GM18951 (cell line): ENCODE results near the gene STRN.

Experiments used
- POLR2A ChIP-seq: IDR thresholded peaks from 4 replicates; pipeline ENCODE4 v1.6.1; 2011; ENCODE audit warnings: mild to moderate bottlenecking; ENCODE audit not compliant: insufficient read length, insufficient read depth; ENCODE audit errors: extremely low read depth
- in situ Hi-C: fragments of 300-500 bp; cut with MboI; formaldehyde crosslinking; loops from one replicate; pipeline ENCODE4 v1.12.0; 2022; ENCODE audit warnings: low sequenced_read_pairs, mixed read lengths, inconsistent platforms; ENCODE audit not compliant: unreplicated experiment

The STRN gene

DNA sequence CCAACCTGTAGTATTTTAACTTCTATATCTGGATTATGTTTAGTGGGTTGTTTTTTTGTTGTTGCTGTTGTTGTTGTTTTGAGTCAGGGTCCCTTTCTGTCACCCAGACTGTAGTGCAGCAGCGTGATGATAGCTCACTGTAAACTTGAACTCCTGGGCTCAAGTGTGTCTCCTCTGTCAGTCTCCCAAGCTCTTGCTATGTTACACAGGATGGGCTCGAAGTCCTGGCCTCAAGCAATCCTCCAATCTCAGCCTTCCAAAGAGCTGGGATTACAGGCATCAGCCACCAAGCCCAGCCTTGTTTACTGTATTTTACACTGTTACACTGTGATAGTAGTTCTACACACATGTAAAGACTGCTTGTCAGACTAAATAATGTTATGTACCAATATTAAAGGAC is 9.7 kb upstream of the STRN start:
- in situ Hi-C loops: no loop called here
- TF ChIP-seq POLR2A: no peak

DNA sequence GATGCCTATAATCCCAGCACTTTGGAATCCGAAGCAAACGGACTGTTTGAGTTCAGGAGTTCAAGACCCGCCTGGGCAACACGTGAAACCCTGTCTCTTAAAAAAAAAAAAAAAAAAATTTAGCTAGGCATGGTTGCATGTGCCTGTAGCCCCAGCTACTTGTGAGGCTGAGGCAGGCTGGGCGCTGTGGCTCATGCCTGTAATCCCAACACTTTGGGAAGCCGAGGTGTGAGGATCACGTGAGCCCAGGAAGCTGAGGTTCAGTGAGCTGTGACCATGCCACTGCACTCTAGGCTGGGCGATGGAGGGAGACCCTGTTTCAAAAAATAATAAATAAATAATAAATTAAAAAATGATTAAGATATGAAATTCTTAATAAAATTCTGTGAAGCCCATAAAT is 9.0 kb upstream of the STRN start:
- in situ Hi-C loops: no loop called here
- no peak for TF ChIP-seq POLR2A

DNA sequence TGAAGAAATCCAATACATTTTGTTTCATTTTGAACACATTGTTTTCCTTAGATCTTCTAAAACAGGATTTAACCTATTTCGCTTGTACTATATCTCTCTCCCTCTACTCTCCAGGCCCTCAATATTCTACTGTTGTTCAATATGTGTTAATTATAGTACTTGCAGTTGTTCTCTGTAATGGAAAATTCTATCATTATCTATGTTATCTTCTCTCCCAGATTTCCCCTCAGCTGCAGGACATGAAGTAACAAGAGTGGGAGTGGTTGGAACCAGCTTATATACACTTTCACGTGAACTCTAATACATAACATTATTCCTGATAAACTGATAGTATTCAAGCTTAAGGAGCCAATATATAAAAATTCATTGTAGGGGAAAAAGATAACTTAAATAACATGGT is 7.0 kb upstream of the STRN start:
- no peak for TF ChIP-seq POLR2A
- in situ Hi-C loops: no loop called here

DNA sequence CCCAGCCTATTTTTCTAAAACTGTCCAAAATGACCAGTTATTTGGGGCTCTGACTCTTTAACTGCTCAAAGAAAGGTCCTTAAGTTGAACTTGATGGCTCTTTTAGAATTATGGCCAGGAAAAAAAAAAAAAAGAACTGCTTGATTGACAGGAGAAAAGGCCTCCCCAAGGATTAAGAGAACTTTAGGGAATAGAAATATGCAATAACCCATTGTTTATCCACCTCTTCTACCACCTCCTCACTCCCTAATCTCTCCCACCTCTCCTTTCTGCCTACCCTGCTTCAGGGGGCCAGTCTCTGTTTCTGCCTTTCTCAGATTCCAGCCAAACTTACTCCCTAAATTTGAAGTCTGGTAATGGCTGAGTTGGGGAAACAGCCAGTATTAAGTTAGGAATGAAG is 5.7 kb upstream of the STRN start:
- TF ChIP-seq POLR2A: no peak
- in situ Hi-C loops: no loop called here

DNA sequence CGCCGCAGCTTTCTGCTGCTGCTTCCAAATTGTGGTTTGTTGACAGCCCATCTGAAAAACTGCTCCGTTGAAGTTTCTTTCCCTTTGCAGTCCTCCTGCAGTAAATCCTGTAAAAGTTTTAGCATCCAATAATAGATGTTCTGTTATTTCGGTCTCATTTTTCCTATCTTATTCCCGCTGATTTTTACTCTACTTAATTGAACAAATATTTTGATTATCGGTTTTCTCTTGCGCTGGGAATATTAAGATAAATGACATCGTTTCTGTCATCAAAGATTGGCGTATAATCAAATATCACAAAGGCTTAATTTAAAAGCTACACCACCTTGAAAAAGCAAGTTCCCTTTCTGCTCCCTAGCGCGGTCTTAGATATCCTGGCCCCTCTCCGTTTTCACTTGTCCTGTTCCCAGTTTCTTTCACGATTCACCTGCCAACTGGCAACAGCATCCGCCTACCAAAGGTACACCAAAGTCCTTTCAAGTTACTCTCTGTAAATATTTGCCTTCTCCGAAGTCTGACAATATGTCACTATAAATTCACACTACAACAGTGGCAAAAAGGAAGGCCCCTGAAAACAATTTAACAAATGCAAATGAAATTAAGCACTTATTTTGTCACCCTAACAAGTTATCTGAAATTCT is 1.0 kb upstream of the STRN start:
- TF ChIP-seq POLR2A: no peak
- in situ Hi-C loops: no loop called here

DNA sequence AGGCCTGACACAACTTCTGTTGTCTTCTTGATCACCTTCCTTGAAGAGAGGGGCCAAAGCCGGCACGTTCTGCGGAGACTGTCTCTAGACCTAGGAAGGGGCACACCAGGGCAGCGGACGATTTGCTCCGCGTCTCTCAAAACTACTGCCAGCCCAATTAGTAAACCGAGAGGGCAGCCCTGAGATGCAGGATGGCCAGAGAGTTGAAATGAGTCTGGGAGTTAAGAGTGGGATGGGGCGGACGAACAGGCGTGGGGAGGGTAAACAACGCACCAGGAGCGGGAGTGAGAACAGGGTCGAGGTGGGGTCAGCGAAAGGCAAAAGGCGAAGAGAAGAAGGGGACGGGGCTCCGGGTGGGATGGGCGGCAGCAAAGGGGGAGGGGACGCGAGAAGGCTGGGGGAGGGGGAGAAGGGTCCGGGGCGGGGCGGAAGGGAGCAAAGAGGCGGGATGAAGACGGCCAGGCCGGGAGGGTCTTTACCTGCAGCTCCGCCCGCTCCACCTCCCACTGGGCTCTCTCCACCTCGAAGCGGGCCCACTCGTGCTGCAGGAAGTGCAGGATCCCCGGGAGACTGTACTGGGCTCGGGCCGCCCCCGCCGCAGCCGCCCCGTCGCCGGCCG is 476 bp downstream of the STRN start:
- in situ Hi-C loops: no loop called here

DNA sequence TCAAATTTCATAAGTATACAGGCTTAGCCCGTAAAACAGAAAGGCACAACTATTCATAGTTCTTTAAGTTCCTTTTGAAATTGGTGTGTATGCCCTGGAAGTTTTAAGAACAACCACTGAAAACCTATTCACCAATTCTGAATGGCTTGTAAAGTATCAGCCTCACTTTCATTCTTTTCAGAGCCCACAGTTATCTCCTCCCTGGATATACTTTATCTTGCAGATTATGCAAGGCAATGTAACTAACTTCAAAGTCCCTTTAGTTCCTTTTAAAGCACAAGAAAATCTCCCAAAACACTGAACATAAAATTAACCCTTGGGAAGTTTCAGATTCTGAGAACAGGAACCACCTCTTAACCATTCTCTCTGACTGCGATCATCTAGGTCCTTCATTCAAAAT is 1.1 kb downstream of the STRN start:
- no peak for TF ChIP-seq POLR2A

More for the DNA sequence above, 476 bp downstream of the STRN start:
- no peak for TF ChIP-seq POLR2A

DNA sequence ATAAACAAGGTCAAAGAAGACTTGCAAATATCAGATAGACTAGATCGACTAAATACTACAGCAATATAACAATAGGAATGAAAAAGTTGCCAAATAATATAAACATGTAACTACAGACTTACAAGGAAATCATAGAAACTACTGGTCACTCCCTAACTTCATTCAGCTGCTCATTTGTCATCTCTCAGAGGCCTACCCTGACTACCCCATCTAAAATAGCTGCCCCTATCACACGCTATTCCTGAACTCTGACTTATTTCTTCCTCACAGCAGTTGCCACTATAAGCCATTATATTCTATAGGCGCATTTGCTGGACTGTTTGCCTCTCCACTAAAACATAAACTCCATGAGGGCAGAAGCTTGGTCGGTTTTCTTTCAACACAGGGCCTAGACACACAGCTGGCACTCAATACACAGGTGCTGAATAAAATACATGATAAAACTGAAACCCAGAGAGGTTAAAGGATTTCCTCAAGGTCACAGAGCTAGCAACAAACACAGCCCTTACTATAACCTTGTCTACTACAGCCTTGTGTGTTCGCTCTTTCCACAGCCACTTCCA is 1.8 kb downstream of the STRN start:
- in situ Hi-C loops: no loop called here
- no peak for TF ChIP-seq POLR2A

More for the DNA sequence above, 1.1 kb downstream of the STRN start:
- in situ Hi-C loops: no loop called here

DNA sequence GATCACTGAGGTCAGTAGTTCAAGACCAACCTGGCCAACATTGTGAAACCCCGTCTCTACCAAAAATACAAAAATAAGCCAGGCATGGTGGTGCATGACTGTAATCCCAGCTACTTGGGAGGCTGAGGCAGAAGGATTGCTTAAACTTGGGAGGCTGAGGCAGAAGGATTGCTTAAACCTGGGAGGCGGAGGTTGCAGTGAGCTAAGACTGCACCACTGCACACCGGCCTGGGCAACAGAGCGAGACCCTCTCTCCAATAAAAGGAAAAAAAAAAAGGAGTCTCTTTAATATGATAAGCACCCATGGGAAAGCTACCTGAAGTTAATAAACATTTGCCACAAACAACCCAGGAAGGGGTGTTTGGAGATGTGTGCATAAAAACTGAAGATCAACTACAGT is 2.6 kb downstream of the STRN start:
- in situ Hi-C loops: no loop called here
- no peak for TF ChIP-seq POLR2A

DNA sequence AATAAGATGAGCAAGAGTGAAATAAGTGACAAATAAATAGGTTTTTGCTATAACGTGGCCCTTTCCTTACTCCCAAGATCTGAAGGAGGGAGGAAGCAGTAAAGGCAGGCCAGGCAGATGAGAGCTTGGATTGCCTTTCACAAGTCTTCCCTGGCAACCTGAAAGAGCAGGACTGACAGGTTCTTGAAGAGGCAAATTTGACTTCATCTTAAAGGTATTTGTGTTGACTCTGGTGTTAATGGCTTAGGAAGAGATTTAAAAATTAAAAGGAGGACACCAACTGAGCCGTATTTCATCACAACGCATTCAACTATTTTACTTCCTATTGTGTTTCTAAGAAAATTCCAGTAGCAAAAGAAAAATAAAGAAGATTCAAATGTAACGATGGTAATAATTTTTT is 3.2 kb downstream of the STRN start:
- in situ Hi-C loops: no loop called here
- no peak for TF ChIP-seq POLR2A

DNA sequence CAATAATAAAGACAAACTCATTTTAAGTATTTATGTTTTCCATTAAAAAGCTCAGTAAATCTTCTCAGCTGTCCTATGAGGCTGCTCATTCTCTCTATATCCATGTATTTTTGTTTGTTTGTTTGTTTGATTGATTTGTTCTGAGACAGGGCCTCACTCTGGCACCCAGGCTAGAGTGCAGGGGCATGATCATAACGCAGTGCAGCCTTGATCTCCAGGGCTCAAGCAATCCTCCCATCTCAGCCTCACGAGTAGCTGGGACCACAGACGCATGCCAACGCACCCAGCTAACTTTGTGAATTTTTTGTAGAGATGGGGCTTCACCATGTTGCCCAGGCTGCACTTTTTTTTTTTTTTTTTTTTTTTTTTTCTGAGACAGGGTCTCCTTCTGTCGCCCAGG is 5.6 kb downstream of the STRN start:
- in situ Hi-C loops: no loop called here
- no peak for TF ChIP-seq POLR2A

DNA sequence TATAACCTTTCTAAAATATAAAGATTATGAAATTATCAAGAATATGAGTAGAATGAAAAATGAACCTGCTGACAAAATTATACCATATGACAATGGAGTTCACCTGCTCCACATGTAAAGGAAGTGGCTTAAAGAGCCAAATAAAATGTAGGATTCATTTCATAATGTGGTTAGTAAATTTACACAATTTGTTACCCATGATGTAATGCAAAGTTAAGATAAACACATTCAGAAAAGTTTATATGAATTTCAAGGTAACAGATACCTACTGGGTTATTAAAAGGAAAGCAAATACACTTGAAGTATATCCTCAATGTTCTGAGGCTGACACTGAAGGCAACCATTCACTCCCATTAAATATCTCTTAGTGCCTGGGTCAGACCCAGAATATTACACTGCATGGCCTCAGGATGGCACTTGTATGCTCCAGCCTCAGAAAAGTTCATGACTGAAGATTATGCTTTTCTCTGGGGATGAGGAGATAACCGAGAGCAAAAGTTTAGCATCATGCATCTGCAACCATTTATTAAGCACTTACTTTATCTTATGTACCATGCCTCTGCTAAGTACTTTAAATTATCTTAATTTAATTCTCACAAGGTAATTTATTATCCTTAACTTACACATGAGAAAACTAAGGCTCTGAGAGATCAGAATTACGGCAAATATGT is 6.2 kb downstream of the STRN start:
- in situ Hi-C loops: no loop called here
- TF ChIP-seq POLR2A: no peak

DNA sequence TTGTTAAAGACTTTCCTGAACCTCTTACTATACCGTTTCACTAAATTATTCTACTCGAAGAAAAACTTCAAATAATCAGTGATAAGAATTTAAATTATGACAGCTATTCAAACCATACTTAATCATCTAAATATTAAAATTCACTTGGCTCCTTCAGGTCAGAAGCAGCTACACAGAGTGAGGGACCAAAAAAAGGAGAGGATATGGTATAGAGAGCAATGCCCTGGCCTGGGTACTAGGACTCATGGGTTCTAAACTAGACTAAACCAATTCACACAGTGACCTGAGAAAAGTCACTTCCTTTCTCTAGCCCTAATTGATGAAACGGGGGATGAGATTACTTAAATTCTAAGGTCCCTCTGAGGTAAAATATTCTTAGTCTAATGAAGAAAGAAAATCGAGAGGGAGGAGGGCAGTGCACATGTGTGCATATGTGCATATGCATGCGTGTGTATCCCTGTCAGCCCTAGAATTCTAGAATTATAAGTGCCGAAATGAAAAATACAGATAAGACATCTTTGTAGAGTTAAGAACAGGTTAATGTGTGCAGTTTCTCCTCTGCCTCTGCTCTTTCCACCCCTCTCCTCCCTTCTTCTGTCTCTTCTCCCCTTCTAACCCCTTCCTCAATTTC is 11.2 kb downstream of the STRN start:
- TF ChIP-seq POLR2A: no peak
- in situ Hi-C loops: no loop called here
